Measurements from ENCODE around the gene MAP9.

- no peak for TF ChIP-seq CTCF (conservative IDR thresholded peaks at IDR 0.05; ENCODE audit: low read depth, low read length)
- TF ChIP-seq USF2 (IDR thresholded peaks at IDR 0.05; ENCODE audit: low read depth, low read length) = no peak
- no peak for TF ChIP-seq MXI1 (IDR thresholded peaks at IDR 0.05; ENCODE audit: borderline replicate concordance, low read depth, low read length)
- TF ChIP-seq MAFK (IDR thresholded peaks at IDR 0.05; ENCODE audit: low read depth, low read length) = no peak
- TF ChIP-seq RAD21 (IDR thresholded peaks at IDR 0.05; ENCODE audit: low read length) = no peak
- no peak for TF ChIP-seq RCOR1 (IDR thresholded peaks at IDR 0.05; ENCODE audit: insufficient replicate concordance, low read length)
- TF ChIP-seq POLR2A (IDR thresholded peaks at IDR 0.05; ENCODE audit: low read depth, low read length) = no peak
- no peak for TF ChIP-seq CHD1 (IDR thresholded peaks at IDR 0.05; ENCODE audit: low read depth, low read length)
- no peak for TF ChIP-seq CEBPB (IDR thresholded peaks at IDR 0.05; ENCODE audit: low read depth, low read length)
- no peak for TF ChIP-seq MAZ (IDR thresholded peaks at IDR 0.05; ENCODE audit: borderline replicate concordance, low read depth, low read length)
- no peak for TF ChIP-seq SMC3 (IDR thresholded peaks at IDR 0.05; ENCODE audit: low read depth, low read length)
- no peak for TF ChIP-seq BHLHE40 (IDR thresholded peaks at IDR 0.05; ENCODE audit: low read depth, low read length)
Observed at GRCh38 chr4:155407480-155407879, 30.7 kb upstream of the MAP9 start.
